Cardiac fibroblast (primary cell): ENCODE data around the gene PAK6.
A peak's percentile ranks its signal among the peaks of the same experiment; 100 is the strongest.

ENCODE experiments used
- DNase-seq, 2 donors: peaks; one replicate each; pipeline versions ENCODE4 v3.0.0 to v3.0.0-alpha.2; 2010; ENCODE audit warnings: low read depth in 2 of 2
- H3K4me3 ChIP-seq, 2 donors: replicated peaks in 1 of 2; 1 replicate in 1 of 2; 2 replicates in 1 of 2; pipeline ENCODE4 v1.5.1; 2011; ENCODE audit warnings: low read depth in 2 of 2, low read length in 2 of 2, mild to moderate bottlenecking in 2 of 2, moderate library complexity in 1 of 2
- TF ChIP-seq, protein P1 (sequence below): IDR thresholded peaks from one replicate; pipeline ENCODE4 v1.5.1; 2011; ENCODE audit warnings: low read depth, mild to moderate bottlenecking, low read length, inconsistent platforms

Gene PAK6

DNA sequence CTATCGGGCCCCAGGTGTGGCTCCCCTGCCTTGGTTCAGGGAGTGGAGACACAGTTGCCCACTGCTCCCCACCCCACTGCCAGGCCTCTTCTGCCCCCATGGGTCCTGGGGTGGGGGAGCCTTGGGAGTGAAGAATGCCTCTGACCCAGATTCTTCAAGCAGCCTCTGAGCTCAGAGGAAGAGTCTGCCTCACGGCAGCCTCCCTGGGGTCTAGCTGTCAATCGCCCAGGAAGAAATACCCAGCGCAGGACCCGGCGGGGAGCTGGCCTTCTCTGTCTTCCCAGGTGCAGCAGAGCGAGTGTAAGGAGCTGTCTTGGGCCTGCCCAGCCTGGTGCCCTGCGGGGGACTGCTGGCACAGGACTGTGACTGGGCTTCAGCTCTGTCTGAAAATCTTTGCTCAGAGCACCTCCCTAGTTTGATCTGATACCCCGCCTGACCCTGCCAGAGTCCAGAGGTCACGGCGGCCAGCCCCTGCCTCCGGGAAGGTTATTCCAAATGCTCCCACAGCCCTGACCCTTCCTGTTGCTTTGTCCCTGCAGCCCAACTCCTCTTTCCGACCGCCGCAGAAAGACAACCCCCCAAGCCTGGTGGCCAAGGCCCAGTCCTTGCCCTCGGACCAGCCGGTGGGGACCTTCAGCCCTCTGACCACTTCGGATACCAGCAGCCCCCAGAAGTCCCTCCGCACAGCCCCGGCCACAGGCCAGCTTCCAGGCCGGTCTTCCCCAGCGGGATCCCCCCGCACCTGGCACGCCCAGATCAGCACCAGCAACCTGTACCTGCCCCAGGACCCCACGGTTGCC lies 33.0 kb downstream of the PAK6 start:
- TF ChIP-seq, protein P1, sequence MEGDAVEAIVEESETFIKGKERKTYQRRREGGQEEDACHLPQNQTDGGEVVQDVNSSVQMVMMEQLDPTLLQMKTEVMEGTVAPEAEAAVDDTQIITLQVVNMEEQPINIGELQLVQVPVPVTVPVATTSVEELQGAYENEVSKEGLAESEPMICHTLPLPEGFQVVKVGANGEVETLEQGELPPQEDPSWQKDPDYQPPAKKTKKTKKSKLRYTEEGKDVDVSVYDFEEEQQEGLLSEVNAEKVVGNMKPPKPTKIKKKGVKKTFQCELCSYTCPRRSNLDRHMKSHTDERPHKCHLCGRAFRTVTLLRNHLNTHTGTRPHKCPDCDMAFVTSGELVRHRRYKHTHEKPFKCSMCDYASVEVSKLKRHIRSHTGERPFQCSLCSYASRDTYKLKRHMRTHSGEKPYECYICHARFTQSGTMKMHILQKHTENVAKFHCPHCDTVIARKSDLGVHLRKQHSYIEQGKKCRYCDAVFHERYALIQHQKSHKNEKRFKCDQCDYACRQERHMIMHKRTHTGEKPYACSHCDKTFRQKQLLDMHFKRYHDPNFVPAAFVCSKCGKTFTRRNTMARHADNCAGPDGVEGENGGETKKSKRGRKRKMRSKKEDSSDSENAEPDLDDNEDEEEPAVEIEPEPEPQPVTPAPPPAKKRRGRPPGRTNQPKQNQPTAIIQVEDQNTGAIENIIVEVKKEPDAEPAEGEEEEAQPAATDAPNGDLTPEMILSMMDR, result no peak

DNA sequence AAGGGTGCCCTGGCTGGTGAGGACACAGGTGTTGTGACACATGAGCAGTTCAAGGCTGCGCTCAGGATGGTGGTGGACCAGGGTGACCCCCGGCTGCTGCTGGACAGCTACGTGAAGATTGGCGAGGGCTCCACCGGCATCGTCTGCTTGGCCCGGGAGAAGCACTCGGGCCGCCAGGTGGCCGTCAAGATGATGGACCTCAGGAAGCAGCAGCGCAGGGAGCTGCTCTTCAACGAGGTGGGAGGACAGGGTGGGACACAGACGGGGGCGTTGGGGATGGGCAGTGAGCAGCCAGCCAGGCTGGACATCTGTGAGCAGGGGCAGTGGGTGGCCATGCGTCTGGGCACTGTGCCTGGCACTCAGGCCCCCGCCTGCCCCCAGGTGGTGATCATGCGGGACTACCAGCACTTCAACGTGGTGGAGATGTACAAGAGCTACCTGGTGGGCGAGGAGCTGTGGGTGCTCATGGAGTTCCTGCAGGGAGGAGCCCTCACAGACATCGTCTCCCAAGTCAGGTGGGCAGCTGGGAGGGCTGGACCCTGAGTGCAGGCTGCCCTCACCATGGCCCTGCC lies 33.7 kb downstream of the PAK6 start:
- DNase-seq, result no peak
- TF ChIP-seq, protein P1, result no peak
- no peak overlapping the region for H3K4me3 ChIP-seq

More for the DNA sequence above, 33.0 kb downstream of the PAK6 start:
- no peak overlapping the region for H3K4me3 ChIP-seq
- DNase-seq, result no peak

DNA sequence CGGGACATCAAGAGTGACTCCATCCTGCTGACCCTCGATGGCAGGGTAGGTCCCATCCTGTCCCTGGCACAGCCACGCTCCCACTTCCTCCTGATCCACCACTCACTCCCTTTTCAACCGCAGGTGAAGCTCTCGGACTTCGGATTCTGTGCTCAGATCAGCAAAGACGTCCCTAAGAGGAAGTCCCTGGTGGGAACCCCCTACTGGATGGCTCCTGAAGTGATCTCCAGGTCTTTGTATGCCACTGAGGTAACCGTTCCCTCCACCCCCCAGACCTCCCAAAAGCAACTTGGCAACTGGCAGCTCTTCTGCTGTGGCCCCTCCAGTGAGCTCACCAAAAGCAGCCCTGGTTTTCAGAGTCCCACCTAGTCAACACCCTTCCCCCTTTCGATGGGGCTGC lies 34.6 kb downstream of the PAK6 start:
- no peak overlapping the region for H3K4me3 ChIP-seq
- TF ChIP-seq, protein P1, result no peak
- no peak for DNase-seq

DNA sequence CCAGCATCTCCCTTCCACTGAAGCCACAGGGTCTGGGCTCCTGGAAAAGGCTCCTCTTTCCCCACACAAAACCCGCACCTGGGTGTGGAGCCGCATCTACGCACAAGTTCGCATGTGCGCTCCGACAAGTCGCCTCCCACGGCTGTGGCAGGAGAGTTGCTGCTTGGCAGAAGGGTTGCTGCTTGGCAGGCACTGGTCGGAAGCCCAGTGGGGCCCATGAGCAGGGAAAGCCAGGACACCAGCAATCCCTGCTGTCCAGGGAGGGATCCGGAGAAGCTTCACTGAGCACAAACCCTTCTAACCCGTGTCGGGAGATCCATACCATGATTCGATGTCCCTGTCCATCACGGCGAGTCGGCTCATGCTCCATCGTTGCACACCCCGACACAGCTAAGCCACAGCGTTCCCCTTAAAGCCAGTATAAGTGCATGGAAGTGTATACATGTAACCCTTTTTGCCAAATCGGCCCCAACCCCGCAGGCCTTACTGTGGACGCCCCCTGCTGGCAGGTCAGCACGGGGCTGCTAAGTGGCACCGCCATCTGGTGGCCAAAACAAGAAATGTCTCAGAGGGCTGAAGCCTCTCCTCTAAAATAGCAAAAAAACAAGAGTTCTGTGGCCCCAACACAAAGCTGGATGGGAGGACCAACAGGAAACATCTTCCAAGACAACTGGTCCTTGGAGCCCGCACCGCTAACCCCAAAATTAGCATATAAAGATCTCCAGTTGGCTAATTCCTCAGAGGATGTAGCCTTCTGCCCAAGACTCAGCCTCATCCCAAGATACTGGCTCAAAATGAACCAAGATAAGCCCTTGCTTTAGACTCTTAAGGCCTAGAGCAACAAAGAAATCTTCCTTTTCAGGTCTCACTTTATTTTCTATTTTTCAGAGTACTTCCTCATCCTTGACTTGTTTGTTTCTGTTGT lies 35.7 kb downstream of the PAK6 start:
- DNase-seq, result peak; percentile 89 to 91
- TF ChIP-seq, protein P1, result peak; percentile 100
- H3K4me3 ChIP-seq, result no peak overlapping the region

DNA sequence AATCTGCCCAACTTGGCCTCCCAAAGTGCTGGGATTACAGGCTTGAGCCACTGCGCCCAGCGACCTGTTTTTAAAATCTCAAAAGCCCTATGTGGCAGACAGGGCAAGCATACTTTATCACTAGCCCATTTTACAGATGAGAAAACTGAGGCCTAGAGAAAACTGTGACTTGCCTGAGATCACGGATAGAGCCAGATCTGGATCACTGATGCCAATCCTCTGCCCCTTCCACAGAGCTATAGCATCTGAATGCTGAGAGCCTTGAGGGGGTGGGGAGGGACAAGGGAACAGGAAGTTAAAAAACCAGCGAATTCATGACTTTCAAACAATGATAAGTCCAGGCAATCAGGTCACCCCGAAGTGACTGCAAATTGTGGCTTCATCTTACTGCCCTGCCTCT lies 36.7 kb downstream of the PAK6 start:
- no peak overlapping the region for H3K4me3 ChIP-seq
- no peak for DNase-seq
- TF ChIP-seq, protein P1, result no peak

DNA sequence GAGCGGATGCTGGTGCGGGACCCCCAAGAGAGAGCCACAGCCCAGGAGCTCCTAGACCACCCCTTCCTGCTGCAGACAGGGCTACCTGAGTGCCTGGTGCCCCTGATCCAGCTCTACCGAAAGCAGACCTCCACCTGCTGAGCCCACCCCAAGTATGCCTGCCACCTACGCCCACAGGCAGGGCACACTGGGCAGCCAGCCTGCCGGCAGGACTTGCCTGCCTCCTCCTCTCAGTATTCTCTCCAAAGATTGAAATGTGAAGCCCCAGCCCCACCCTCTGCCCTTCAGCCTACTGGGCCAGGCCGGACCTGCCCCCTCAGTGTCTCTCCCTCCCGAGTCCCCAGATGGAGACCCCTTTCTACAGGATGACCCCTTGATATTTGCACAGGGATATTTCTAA lies 37.1 kb downstream of the PAK6 start:
- TF ChIP-seq, protein P1, result no peak
- no peak for DNase-seq
- H3K4me3 ChIP-seq, result no peak overlapping the region
